Heart left ventricle (tissue), 16 donors: ENCODE data around the gene SLC47A2. TPM values are rescaled to one million over a fixed set of nuclear protein-coding genes. Genes with fewer than 3 reads are reported as not detected.

Experiments
- ATAC-seq, 4 donors: fragments of 200-7000 bp; cut with Tn5 transposase; one replicate each; pipeline ENCODE4 v1.9.1; 2020 to 2022; ENCODE audit warnings: moderate library complexity in 4 of 4, mild to moderate bottlenecking in 3 of 4, moderate number of reproducible peaks in 1 of 4
- DNase-seq, 5 donors: peaks; one replicate each; pipeline ENCODE4 v3.0.0-alpha.2; 2020
- H3K27ac ChIP-seq, 12 donors: fragments of 200-600 bp; sonication (generic) in 4 of 12; one replicate each; pipeline versions ENCODE4 v1.5.0 to v1.8.0; 2016 to 2022; ENCODE audit warnings: mild to moderate bottlenecking in 2 of 12
- H3K27me3 ChIP-seq, 9 donors: fragments of 200-600 bp; sonication (generic) in 2 of 9; one replicate each; pipeline versions ENCODE4 v1.5.1 to v1.8.0; 2016 to 2022; ENCODE audit warnings: mild to moderate bottlenecking in 3 of 9
- H3K36me3 ChIP-seq, 9 donors: fragments of 200-600 bp; sonication (generic) in 2 of 9; one replicate each; pipeline versions ENCODE4 v1.5.0 to v1.8.0; 2018 to 2022; ENCODE audit warnings: mild to moderate bottlenecking in 2 of 9
- H3K4me1 ChIP-seq, 12 donors: fragments of 200-600 bp; sonication (generic) in 4 of 12; one replicate each; pipeline versions ENCODE4 v1.5.0 to v1.8.0; 2016 to 2022; ENCODE audit warnings: mild to moderate bottlenecking in 3 of 12
- H3K4me3 ChIP-seq, 12 donors: fragments of 200-600 bp; sonication (generic) in 4 of 12; one replicate each; pipeline versions ENCODE4 v1.5.0 to v1.8.0; 2017 to 2022; ENCODE audit warnings: mild to moderate bottlenecking in 9 of 12, moderate library complexity in 4 of 12
- H3K9me3 ChIP-seq, 12 donors: fragments of 200-600 bp; sonication (generic) in 4 of 12; one replicate each; pipeline versions ENCODE4 v1.5.0 to v1.8.0; 2016 to 2022; ENCODE audit warnings: mild to moderate bottlenecking in 1 of 12
- CTCF ChIP-seq, 12 donors: fragments of 200-600 bp; sonication (generic) in 4 of 12; IDR thresholded peaks; one replicate each; pipeline versions ENCODE4 v1.5.0 to v1.8.0; 2018 to 2022; ENCODE audit warnings: antibody characterized with exemption in 12 of 12, mild to moderate bottlenecking in 5 of 12
- POLR2A ChIP-seq, 2 donors: fragments of 450-650 bp; IDR thresholded peaks; one replicate each; pipeline ENCODE4 v1.6.1; 2017; ENCODE audit warnings: antibody characterized with exemption in 2 of 2, mild to moderate bottlenecking in 2 of 2, moderate library complexity in 2 of 2
- WGBS, 4 donors: extraction: QIAGEN DNeasy Blood & Tissue Kit in 2 of 4; methylation state at CpG; one replicate each; pipeline versions ENCODE4 v1.1.5 to v1.1.7; 2013 to 2018; 5-methylcytosine and 5-hydroxymethylcytosine counted together
- intact Hi-C, 10 donors: fragments of 100-400 bp; cut with DNase I; formaldehyde crosslinking; loops; one replicate each; pipeline versions ENCODE4 v1.11.1 to v1.14.2; 2022
- polyA plus RNA-seq, 2 donors: library from polyadenylated mRNA; stranded (reverse); fragments of 200-250 nt; gene quantifications; one replicate each; pipeline ENCODE4 v1.2.3, GENCODE V29; 2013
- total RNA-seq, 9 donors: library from RNA; depleted of rRNA in 2 of 9; stranded (reverse); fragments of >200 nt in 2 of 9; fragmentation: NEBNext Ultra II Directional in 3 of 9; extraction: Animal tissue kit (Norgen Biotek cat#: 25700) in 3 of 9; gene quantifications; one replicate each; pipeline versions ENCODE4 v1.1.0 to v1.2.4, GENCODE V29; 2016 to 2023
- donor health status: ischemic (EF 13 %, LVEDD 7.1; RV severe dilation, severe dysfunction).
- donor health status: healthy with polysubstance abuse.
- donor health status: DM: no; HTN: yes; CAD: no.
- donor health status: DM: no; HTN: no; CAD: no.
- donor health status: ischemic (EF 25% LVEDD 6.9; RV normal size, moderate dysfunction).
- donor health status: ischemic (EF 25% LVEDD 5.7; RV mildly dilated, moderate dysfunction).
- donor health status: healthy.
- donor health status: DM: yes; HTN: yes; CAD: no.
- donor health status: ischemic (EF 35%, LVEDD 5.7; RV mildly dilated, moderate dysfunction).
- donor health status: nonischemic (EF 11% LVEDD 7.7; RV severe dilation, severe dysfunction).
- donor health status: DM: yes; HTN: yes; CAD: no.
- donor health status: PGD.
- donor health status: ischemic (EF 29% LVEDD 5.4; RV normal size, mild dysfunction).
- donor health status: nonischemic (EF 23%, LVEDD 6.1; RV moderate dilation, normal function).

The SLC47A2 gene
- total and polyA plus RNA-seq, 11 donors = 0.32 TPM; not detected in 10

DNA sequence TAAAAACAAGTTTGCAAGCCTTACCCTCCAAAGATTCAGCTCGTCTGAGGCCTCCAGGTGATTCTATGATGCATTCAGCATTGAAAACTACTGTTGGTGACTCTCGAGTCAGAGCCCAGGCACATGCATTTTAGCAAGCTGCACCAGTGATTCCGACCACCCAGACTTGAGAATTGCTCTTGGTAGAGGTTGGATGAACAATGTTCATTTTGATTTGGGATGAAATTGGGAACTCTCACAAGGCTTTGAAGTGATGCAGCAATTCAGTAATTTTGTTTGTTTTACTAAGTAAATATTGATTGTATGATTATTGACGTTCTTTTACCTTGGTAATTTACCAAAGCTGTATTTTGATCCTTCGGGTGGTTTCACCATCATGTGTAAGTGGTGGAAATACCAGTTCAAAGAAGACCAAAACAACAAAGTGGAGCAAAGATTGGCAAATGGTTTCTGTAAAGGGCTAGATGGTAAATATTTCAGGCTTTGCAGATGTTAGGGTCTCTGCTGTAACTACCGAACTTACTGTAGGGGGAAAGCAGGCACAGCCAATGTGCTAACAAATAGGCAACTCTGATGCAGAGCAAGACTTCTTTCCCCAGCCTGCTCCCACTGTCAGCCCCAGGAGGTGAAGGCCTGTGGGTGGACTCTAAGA lies 56.0 kb downstream of the SLC47A2 start:
- Histone ChIP-seq H3K36me3 (peaks cover 0 to 94% (median 77%) of the 10 kb centered on the region in 9 donors), H3K27ac (no peak overlapping the region), H3K4me3 (no peak overlapping the region), H3K4me1 (peaks cover 0 to 21% (median 6%) of the 10 kb centered on the region in 12 donors), H3K27me3 (no peaks in the 10 kb centered on the region), H3K9me3 (no peaks in the 10 kb centered on the region)
- TF ChIP-seq CTCF (IDR thresholded peaks at IDR 0.05) = no peak
- TF ChIP-seq POLR2A (IDR thresholded peaks at IDR 0.05) = no peak
- ATAC-seq (no peak), DNase-seq (no peak)
- WGBS, 4 donors = 92 to 96% (median 94%) methylated on average over 6 of the region's 6 CpGs
- intact Hi-C loops = loop anchor here in 2 of 10 donors (10.0 kb wide), 2 partner anchors 64 to 84 kb away; partner anchors contain the start of gene ALDH3A1 (in 1 of the 2)

GRCh38 chr17:19659366-19660177 lies 56.8 kb downstream of the SLC47A2 start:
- Histone ChIP-seq H3K27ac (no peak overlapping the region), H3K27me3 (no peaks in the 10 kb centered on the region), H3K4me3 (no peak overlapping the region), H3K4me1 (peaks cover 0 to 16% (median 5%) of the 10 kb centered on the region in 12 donors), H3K36me3 (peaks cover 0 to 96% (median 79%) of the 10 kb centered on the region in 9 donors), H3K9me3 (no peaks in the 10 kb centered on the region)
- ATAC-seq = no peak
- 75 to 88% (median 85%) methylated on average over 7 of the region's 7 CpGs for WGBS, 4 donors
- TF ChIP-seq CTCF (IDR thresholded peaks at IDR 0.05) (no peak), POLR2A (IDR thresholded peaks at IDR 0.05) (no peak)
- DNase-seq = no peak
- intact Hi-C loops = loop anchor here in 3 of 10 donors (10.0 kb wide), 3 partner anchors 65 to 105 kb away; partner anchors contain the start of gene ALDH3A1 (in 1 of the 3)

DNA sequence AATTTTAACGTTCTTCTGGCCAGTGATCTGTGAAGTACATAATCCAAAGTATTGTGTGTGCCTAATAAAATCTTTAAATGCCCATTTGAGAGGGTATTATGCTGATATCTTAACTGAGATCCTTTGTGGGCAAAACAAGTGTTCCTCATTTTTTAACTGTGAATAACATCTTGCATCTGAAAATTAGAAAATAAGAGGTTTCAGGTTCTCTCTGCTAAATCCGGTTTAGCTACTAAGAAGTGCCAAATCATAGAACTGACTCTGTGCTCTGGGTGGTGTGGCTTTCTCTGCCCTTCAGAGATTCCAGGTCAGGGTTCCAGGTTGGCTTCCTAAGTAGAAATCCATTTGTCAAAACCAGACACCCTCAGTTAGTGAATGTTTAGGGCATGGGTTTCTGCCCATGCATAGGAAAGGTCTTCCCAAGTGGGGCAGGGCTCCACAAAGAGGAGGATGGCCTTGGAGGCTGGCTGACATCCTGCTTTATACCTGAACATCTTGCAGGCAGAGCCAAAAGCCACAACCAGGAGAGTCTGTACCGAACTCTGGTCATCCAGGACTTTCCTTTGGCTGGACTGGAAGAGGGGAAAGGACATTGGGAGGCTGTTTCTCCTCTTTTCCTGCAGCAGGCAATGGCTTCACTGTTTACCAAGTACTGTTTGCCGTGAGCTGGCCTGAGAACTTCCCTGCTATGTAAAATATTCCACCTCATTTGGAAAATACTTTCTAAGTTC lies 59.4 kb downstream of the SLC47A2 start:
- 78 to 91% (median 84%) methylated on average over 4 of the region's 4 CpGs for whole genome bisulfite sequencing, 4 donors
- Histone ChIP-seq H3K36me3 (peaks cover 0 to 94% (median 75%) of the 10 kb centered on the region in 9 donors), H3K27me3 (no peaks in the 10 kb centered on the region), H3K4me3 (no peak overlapping the region), H3K27ac (no peak overlapping the region), H3K9me3 (no peaks in the 10 kb centered on the region), H3K4me1 (peaks cover 0 to 14% (median 7%) of the 10 kb centered on the region in 12 donors)
- TF ChIP-seq CTCF (IDR thresholded peaks at IDR 0.05) (no peak), POLR2A (IDR thresholded peaks at IDR 0.05) (no peak)
- DNase-seq (no peak), ATAC-seq (no peak)
- intact Hi-C loops = loop anchor here in 1 of 10 donors (10.0 kb wide), 1 partner anchor 108 kb away; no protein-coding TSS in a partner anchor
